ENCODE data around the gene PLXNA2.

PLXNA2 gene

DNA sequence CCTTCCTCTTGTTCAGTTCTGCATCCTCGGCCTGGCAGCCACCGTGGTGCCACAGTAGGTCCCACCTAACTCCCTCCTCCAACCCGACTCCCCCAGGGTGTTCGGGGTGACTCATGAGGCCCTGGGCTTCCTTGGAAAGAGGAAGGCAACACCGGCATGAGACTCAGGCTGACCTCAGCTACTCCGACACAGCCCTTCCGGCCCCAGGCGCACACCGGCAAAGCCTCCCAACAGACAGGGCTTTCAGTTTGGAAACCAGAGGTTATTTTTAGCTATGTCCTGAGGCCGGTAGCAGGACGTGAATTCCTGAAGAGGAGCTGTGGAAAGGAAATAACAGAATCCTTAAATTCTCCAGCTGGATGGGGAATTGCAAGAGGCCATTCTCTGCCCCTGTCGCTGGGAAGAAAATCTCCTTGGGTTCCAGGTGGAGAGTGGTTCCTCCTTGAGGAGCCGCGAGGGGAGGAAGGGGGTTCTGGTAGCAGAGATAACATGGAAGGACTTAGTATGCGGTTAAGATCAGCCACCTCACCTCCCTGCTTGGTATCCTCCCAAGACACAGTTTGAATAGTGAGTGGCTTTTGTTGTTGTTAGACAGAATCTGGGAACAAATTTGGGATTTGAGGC lies 24.4 kb downstream of the PLXNA2 start:
- DNase-seq: no peak

DNA sequence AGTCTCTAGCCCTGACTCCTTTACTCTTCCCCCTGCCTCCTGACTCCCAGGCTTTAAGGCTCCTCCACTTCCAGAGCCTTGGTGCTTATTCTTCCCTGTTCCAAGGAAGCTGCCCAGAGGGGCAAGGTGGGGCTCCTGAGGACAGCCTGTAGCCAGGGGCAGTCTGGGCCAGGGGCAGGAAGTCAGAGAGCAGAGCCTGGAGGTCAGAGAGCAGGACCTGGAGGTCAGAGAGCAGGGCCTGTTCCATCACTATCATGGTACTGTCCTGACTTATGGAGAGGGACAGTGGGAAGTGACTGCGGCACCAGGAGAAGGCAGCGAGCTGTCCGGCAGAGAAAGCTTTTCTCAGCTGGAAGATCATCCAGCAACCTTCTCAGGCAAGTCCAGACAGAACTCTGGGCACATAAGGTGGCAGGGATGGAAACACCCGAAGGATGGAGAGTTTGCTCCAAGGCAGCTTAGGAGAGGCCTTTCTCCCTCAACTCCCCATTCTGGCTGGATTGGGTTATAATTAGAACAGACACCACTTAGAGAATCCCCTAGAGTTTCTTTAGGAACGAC lies 25.0 kb downstream of the PLXNA2 start:
- DNase-seq: no peak

DNA sequence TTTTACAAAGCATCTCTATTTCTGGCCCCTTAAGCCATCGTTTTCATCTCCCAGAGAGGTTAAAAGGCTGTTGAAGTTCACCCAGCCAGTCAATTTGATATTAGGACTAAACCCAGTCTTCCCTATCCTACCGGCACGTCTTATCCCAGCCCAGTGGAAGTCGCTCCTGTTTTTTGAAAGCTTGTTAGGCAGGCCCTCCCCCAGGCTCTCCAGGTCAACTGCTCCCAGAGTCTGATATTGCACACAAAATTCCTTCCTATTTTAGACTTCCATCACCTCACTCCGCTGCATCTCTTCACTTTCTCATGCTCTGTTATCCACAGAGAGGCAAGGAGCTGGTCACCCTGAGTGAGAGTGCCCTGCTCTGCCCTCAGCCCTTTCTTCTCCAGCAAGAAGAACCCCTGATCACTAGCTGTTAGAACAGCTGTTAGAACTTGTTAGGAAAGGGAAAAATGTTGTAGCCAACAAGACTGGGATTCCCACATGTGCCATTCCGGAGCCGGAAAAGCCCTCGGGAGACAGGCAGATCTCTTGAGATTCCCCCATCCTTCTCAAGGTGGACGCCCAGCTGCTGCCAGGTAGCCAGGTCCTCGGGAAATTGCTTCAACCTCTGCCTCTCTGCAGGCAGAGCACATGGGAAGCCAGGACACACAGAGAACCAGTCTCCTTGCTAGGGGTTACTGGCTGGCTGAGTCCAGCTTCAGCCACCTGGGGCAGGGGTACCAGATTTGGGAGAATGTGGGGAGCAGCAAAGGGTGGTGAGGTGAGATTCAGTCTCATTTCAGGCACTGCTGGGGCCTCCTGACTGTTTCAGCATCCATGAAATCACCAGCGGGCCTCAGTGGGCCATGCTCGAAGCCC lies 25.7 kb downstream of the PLXNA2 start:
- no peak for DNase-seq

DNA sequence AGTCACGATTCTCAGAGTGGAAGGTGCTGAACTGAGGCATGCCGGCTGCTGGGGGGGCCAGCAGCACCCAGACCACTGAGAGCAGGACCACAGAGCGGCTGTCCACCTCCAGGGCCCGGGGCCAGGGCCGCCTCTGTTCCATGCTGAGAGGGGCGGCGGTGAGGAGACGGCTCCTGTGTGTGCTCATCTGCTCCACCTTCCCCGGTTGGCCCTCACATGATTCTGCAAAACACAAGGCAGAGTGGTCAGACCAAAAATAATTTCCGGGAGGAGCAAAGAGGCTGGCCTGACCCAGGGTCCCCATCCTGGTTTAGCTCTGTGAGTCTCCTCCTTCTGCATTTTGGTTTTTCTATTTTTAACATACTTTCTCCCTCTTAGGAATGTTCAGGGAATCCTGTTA lies 26.4 kb downstream of the PLXNA2 start:
- no peak for DNase-seq

DNA sequence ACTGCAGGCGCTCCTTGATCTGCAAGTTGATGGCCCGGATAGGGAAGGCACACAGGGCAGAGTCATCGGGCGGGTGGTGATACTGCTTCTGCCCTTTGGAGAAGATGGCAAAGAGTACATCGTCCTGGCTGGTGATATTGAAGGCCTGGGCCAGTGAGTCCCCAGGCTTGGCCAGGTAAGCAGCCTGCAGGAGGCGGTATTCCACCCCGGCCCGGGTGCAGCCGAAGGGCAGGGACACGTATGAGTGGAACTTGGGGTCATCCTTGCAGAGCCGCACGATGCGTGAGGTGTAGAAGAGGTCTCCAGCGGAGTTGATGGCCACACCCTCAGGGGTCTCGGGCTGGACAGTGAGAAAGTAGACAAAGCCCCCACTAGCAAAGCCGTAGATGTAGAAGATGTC lies 27.4 kb downstream of the PLXNA2 start:
- DNase-seq: no peak

DNA sequence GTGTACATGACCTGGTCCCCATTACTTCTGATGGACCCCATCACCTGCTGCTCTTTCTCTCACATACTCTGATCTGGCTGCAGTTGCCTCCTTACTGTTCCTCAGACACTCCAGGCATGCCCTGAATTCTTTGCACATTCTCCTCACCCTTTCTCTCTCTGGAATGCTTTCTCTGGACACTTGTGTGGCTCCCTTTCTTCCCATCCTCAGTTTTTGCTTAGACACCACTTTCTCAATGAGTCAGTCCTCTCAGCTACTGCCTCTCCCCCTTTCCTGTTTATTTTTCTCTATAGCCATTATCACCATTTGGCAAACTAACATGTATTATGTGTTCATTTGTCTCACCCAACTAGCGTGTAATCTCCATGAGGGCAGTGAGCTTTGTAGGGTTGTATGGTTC lies 28.1 kb downstream of the PLXNA2 start:
- DNase-seq: no peak

DNA sequence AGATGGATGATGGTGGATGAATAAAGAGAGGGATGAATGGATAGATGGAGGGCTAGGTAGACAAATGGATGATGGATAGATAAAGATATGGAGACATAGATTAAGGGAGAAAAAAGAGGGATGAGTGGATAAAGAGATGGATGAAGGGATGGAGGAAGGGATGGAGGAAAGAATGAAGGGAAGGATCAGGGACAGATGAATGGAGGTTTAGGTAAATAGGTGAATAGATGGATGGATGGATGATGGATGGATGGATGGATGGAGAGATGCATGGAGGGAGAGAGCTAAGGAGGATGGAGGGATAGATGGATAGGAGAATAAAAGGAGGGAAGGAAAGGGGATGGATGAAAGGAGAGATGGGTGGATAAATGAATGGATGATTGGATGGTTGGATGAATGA lies 28.8 kb downstream of the PLXNA2 start:
- no peak for DNase-seq

DNA sequence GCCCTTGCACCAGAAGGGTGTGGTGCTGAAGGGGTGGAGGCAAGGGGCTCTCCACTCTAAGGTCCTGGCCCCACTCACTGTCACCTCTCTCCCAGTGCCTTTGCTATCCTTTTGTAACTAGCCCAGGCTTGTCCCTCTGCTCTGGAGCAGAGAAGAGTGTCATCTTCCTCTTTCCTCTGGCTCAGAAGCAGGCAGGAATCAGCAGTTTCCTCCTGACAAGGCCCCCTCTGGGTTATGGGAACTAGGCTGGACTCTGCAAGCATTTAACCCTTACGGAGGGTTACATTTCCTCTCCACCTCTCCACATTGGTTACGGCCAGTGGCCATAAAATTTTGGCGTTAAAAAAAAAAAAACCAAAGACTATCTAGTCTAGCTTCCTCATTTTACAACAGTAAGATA lies 30.4 kb downstream of the PLXNA2 start:
- no peak for DNase-seq

DNA sequence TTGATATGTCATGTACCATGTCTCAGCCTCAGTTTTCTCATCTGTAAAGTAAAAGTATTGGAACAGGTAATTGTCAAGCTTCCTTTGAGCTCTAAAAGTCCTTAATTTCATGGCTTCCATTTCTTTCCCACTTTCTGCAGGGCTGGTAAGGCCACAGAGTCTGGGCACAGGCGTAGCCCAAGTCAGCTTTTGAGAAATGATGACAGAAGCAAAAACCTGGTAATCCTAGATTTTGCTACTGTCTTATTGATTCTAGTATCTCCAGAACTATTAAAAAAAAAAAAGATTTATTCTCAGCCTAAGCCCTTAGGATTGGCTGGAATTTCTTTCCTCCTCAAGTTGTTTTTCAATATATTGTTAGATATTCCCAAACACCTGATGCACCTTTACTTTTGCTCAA lies 31.3 kb downstream of the PLXNA2 start:
- DNase-seq: no peak

DNA sequence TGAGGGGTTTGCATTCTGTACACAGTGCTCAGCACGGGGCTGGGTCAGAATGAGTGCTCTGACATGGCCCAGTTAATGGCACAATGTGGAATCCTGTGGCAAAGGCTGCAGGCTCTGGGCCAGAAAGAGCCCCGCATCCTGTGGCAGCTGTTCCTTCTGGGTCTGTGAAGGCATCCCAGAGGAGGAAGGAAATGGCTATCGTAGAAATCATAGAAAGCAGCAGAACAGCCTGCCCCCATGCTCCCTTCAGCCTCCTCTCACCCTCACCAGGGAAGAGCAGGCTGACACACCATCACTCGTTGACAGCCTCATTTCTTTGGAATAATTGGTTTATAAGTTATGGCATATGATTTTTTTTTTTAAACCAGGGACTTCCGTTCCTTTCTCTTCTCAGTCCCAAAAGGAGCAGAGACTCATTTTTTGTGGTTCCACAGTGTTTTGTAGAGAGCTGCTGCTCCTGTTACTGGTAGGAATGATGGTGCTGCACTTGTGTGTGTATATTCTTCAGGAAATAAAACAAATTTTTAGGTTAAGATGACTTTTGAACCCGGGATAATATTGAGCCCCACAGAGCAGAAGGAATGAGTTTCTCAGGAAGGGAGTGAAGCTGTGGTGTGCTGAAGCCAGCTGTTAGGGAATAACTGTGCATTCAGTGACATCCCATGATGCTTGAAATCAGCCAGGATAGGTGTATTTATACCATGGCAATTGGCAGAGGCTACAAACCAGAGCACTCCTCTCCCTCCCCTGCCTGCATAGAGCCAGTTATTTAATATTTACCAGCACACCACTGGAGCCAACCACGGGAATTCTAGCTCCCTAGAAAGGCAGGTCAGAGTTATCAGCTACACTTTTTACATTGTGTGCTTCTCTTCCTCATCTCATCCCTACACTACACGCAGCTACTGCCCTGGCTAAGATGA lies 32.0 kb downstream of the PLXNA2 start:
- no peak for DNase-seq

DNA sequence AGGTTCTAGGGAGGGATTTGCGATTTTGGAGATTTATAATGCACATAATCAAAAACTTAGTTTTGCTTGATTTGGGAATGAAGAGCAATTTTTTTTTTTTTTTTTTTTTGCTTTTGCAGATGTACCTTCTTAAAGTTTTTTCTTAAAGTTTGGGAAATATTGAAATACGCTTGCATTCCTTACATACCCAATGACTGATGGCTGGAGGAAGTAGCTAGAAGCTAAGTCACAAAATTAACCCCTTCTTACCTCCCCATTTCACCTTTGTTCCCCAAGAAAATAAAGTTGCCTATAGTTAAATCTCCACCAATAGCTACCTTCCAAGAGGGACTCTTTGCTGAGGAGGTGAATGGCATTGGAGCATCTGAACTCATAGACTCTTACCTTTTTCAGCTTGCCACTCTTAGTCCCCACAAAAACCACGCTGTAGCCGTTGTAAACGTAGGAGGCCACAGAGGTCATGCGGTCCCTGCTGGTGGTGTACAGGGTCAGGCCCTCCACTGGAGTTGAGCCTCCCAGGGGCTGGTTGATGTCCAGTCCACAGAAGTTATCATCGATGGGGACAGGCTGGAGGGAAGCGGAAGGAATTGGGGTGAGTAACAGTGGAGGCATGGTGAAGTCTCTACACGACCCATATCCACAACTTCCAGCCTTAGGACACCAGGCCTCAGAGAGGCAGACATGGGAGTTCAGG lies 34.1 kb downstream of the PLXNA2 start:
- DNase-seq: no peak

DNA sequence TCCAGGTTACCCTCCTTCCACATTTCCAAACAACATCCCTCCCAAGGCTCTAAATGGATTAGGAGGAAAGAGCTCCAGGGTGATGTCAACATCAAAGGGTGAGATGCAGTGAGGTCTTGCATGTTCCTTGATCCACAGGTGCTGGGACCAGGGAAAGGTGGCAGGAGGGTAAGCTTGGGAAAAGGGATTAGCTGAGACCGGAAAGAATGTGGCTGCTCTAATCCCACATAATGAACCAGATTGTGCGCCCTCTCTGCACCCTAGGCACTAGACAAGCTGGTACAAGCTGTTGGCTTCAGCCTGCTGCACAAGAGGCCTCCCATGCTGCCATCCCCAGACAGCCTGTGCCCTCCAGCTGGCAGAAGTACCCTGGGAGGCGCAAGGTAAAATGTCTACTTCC lies 34.9 kb downstream of the PLXNA2 start:
- no peak for DNase-seq

DNA sequence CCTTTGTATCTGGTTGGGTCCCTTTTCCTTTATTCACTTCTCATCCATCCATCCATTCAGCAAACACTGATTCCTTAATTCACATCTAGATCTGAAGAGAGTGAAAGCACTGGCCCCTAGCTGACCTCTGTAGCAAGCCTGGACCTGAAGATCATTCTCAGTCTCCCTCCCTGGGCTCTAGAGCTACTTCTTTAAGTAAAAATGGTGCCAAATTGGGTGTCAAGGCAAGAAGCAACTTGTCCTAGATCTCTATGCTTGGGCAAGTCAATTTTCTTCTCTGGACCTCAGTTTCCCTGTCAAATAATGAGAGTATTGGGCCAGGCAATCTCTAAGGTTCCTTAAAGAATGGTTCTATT lies 36.1 kb downstream of the PLXNA2 start:
- no peak for DNase-seq

DNA sequence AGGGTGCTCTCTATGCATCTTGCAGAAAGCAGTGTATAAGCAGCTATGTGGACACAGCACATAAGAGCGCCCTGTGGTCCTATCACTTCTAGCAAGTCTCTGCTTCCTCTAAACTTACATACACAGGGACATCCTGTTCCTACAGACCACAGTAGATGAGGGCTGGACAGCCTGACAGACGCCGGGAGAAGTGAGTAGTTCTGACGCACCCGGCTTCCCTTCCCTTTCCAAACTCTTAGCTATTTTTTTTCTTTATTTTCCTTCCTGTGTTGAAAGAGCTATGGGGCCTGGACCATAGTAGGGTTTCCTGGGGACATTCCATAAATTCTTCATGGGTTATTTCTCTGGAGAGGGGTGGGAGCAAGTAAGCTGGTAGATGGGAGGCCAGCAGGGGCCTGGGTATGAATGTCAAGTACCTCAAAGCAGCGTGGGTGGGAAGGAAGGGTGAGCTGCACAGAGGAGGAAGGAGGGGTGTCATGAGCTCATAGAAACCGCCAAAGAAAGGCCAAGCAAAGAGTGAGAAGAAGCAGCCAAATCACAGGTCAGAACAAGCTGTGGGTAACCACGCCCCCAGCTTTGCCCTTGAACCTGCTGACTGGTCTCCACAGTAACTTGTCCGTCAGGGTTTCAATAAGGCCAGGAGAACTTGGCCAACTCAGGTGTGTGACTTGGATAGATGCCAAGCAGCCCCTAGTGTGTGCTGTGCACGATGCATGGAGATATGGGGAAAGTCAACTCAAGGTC lies 36.6 kb downstream of the PLXNA2 start:
- DNase-seq: peak; percentile 76

DNA sequence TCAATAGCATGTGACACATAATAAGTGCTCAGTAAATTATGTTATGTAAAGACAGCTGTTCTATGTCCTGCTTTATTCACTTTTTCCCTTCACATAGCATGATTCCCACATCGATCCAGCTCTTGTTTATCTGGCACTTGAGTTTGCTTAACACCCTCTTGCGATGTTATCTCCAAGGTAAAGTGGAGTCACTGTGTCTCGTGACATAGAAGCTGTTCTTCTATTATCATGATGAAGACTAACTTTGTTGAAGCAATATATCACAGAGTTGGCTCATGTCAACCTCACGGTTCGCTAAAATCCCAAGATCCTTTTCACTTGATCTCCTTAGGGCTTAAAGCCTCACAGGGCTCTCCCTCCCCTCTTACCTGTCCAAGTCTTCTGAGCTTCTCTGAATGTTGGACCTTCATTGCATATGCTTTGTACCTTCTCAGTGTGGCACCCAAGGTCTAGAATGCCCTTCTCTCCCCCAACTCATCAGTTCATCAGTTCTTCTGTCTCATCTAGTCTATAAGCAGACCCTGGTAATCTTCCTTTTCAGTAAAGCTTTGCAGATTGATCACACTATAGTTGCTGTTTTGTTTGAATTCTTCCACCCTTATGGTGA lies 38.0 kb downstream of the PLXNA2 start:
- peak; percentile 41 for DNase-seq

DNA sequence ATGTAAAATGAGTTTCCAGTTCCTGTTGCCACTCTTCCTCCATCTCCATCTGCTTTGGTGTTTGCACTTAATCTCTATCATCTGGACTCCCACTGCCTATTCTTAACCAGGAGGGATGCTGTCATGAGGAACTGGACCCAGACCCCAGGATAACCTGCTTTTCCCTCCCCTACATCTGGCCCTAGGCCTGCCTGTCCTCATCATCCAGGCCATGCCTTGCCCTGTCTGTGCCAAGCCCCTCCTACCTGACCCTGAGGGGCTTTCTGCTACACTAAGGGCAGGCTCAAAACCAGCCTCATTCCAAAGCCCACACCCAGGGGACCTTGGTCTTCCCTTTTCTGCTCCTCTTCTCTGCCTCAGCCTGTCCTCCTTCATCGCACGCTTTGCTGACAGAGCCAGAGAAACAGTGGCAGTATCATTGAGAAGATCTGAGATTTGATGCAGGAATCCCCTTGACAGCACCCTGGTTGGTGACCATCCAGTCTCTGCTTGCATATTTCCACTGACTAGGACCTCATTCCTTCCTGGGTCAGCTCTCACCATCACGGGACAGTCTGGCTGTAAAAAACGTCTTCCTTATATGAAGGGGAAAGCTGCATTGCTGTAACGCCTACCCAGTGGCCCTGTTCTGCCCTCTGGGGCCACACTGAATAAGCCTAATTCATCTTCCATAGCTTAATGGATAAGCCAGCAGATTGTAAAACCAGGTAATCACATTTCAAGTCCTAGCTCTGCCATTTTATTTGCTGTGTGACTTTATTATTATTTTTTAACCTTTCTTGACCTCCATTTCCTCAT lies 38.8 kb downstream of the PLXNA2 start:
- no peak for DNase-seq

DNA sequence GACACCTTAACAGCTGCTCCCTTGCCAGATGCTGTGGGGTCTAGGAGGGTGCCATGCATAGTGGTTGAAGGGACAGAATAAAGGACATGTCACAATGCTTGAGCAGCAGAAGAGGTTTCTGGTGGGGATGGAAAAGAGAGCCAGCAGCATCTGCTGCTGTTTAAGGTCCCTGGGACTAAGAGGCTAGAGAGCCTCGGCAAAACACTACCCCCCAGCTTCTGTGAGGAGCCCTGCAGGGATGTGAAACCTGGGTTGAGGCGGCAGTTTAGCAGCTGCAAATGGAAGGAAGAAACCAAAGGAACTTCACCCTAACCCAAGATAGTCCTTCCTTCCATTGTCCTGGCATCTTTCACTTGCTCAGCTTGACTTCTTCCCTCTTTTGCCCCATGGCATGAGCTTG lies 39.4 kb downstream of the PLXNA2 start:
- no peak for DNase-seq

DNA sequence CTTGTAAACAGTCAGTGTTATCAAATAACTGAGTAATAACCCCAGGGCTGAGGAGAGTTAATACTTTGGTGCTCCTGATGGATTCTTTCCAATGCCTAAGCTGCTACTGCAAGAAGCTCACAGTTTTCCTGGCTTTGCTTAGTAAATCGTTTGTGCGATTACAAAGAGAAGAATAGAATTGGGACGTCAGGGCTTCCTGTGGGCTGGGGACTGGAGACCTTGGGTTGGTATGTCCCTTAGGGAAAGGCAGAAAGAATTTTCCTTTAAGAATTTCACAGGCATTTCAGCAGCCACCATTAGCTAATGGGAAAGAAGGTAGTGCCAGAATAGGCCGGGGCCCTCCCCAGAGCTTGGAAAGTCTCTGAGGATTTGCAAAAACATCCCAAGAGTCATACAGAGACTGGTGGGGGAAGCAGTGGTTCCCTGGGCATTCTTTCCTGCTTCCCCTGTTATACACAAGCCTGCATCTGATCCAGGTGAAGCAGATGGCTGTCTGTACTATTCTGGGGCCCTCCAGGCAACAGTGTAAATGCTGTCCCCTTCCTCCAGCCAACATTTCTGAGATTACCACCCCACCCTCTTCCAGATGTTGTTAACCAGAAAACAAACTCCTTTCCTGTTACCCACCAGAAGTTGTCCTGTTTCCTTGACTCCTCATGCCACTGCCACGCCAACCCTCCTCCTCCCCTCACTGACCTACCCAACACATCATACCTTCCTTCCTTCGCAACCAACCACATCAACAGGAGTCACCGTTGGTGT lies 40.2 kb downstream of the PLXNA2 start:
- no peak for DNase-seq

DNA sequence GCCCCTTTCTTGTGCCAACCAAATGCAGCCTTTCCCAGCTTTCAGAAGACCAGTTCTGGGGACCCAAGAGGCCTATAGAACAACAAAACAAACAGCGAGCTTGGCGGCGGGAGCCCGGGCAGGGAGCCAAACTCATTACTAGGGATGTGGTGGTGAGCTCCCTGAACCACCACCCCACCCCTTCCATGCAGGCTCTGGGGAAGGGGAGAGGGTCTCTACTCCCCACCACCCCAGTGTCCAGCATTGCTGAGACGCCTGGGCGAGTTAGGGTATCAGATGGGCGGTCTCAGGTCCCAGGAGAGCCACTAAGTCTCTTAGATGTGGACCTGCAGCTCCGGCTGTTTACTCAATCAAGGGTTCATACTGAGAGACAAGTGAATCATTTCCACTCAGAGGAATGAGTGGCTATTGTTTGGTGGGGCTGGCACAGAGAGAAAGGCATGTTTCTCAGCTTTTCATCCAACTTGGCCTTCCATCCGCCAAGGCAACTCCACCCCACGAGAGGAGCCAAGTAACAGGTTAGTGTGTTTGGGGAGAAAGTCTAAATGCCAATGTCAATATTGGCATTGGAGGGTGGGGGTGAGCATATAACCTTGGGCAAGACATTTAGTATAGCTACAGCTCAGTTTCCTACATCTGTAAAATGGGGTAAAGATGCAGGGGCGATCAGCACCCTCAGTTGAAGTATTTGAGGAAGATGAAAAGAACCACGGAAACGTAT lies 40.9 kb downstream of the PLXNA2 start:
- peak; percentile 55 for DNase-seq

Data from NCI-H510A (cell line).